ENCODE results near the gene FCHSD2.

FCHSD2 gene

GRCh38 chr11:72789493-72790131, 352.5 kb downstream of the FCHSD2 start:
- no peak for DNase-seq (ENCODE audit: low read depth)

GRCh38 chr11:72788241-72788640, 353.9 kb downstream of the FCHSD2 start:
- no peak for DNase-seq (ENCODE audit: low read depth)

- DNase-seq (ENCODE audit: low read depth), result no peak
Measured at GRCh38 chr11:72787216-72788104, 354.7 kb downstream of the FCHSD2 start.
